ENCODE results near the gene HECTD2. TPM values are rescaled to one million over a fixed set of nuclear protein-coding genes. Genes with fewer than 3 reads are reported as not detected.

HECTD2 gene
- total and polyA plus RNA-seq, 9 of the 15 experiments (the other 6 are each of a cell fraction or from before 2014, with no cell fraction given) = 1.3 to 5.9 (median 3.9) TPM

GRCh38 chr10:91495402-91495801 is 85.3 kb downstream of the HECTD2 start:
- in situ Hi-C loops (cut with MboI) (no loop called here), intact Hi-C loops (cut with micrococcal nuclease) (loop anchor here (5.0 kb wide), 1 partner anchor 197 kb away; no protein-coding TSS in a partner anchor)
- Histone ChIP-seq H3K9me1 (ENCODE audit: control insufficient read depth, insufficient read depth, low read length) (no peaks in the 10 kb centered on the region), H3K9ac (ENCODE audit: insufficient read depth in 1 of 2, low read depth in 2 of 2, low read length in 2 of 2) (no peak overlapping the region), H3K27me3 (ENCODE audit: control insufficient read depth in 2 of 2, insufficient read depth in 2 of 2, low read length in 2 of 2) (no peaks in the 10 kb centered on the region), H2AFZ (ENCODE audit: low read depth, low read length) (no peak overlapping the region), H3K9me3 (replicated peaks; ENCODE audit: control insufficient read depth, insufficient read depth, low read depth, low read length) (no peaks in the 10 kb centered on the region), H3K4me3 (no peak overlapping the region), H3K36me3 (ENCODE audit: control insufficient read depth, insufficient read depth, low read length) (no peaks in the 10 kb centered on the region), H3K4me2 (ENCODE audit: insufficient read depth, low read length) (no peak overlapping the region), H4K20me1 (replicated peaks; ENCODE audit: control insufficient read depth, insufficient read depth, low read length) (no peaks in the 10 kb centered on the region), H3K27ac (ENCODE audit: extremely low read depth, low read depth, low read length) (no peak overlapping the region), H3K4me1 (replicated peaks in 1 of 2; ENCODE audit: control insufficient read depth in 2 of 2, insufficient read depth in 2 of 2, low read length in 2 of 2) (no peaks in the 10 kb centered on the region), H3K79me2 (ENCODE audit: control insufficient read depth, insufficient read depth, low read length) (no peaks in the 10 kb centered on the region)
- ATAC-seq = no peak
- ChIA-PET CTCF (ENCODE audit: low intra/inter-chr PET ratio) (no interaction called here), POLR2A (no interaction called here)
- no TSS peak for BruUV-seq (replicated peaks)
- no peak for DNase-seq (ENCODE audit: extremely low read depth in 1 of 4, low spot score in 3 of 4)
- no peak for FAIRE-seq
- TF ChIP-seq TSHZ1 (CRISPR knock-in tag; IDR thresholded peaks at IDR 0.05) = no peak
- no peak for TF ChIP-seq SIRT6 (IDR thresholded peaks at IDR 0.05; ENCODE audit: low read depth, low read length)
- no peak for TF ChIP-seq TAL1 (IDR thresholded peaks at IDR 0.05)
- no peak for TF ChIP-seq ZBTB12 (CRISPR knock-in tag; IDR thresholded peaks at IDR 0.05)
- TF ChIP-seq HCFC1 (IDR thresholded peaks at IDR 0.05; ENCODE audit: low read depth, low read length) = no peak
- TF ChIP-seq MAZ (CRISPR knock-in tag; conservative IDR thresholded peaks at IDR 0.05 in 1 of 2, IDR thresholded peaks at IDR 0.05 in 1 of 2) = no peak
- no peak for TF ChIP-seq ZMIZ1 (IDR thresholded peaks at IDR 0.05; ENCODE audit: low read depth in 2 of 2, low read length in 2 of 2)
- TF ChIP-seq SAFB (IDR thresholded peaks at IDR 0.05; ENCODE audit: borderline replicate concordance, low read depth, low read length) = no peak
- TF ChIP-seq ZNF398 (CRISPR knock-in tag; IDR thresholded peaks at IDR 0.05) = no peak
- TF ChIP-seq HINFP (tag; conservative IDR thresholded peaks at IDR 0.05; ENCODE audit: low read depth) = no peak

Measured in K562 (cell line).